Measurements from ENCODE around the gene ATP8B3.

DNA sequence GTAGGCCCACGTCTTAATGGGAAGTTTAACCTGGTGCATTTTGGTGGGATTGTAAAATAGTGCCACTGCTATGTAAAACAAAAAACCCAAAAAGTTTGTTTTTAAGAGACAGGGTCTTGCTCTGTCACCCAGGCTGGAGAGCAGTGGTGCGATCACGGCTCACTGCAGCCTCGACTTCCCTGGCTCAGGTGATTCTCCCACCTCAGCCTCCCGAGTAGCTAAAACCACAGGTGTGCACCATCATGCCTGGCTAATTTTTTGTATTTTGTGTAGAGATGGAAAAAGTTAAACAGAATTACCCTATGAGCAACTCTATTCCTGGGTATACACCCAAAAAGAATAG, 37.0 kb upstream of the ATP8B3 start:
- TF ChIP-seq, protein P1, sequence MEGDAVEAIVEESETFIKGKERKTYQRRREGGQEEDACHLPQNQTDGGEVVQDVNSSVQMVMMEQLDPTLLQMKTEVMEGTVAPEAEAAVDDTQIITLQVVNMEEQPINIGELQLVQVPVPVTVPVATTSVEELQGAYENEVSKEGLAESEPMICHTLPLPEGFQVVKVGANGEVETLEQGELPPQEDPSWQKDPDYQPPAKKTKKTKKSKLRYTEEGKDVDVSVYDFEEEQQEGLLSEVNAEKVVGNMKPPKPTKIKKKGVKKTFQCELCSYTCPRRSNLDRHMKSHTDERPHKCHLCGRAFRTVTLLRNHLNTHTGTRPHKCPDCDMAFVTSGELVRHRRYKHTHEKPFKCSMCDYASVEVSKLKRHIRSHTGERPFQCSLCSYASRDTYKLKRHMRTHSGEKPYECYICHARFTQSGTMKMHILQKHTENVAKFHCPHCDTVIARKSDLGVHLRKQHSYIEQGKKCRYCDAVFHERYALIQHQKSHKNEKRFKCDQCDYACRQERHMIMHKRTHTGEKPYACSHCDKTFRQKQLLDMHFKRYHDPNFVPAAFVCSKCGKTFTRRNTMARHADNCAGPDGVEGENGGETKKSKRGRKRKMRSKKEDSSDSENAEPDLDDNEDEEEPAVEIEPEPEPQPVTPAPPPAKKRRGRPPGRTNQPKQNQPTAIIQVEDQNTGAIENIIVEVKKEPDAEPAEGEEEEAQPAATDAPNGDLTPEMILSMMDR (IDR thresholded peaks at IDR 0.05), result no peak
- no peak for TF ChIP-seq POLR2A (IDR thresholded peaks at IDR 0.05)
